Skeletal muscle cell (primary cell): ENCODE measurements around the gene KCNH1.

Source experiments
- DNase-seq: peaks from one replicate; pipeline ENCODE4 v3.0.0-alpha.2; 2010; ENCODE audit warnings: low read depth
- H3K4me3 ChIP-seq: 2 replicates; pipeline ENCODE4 v1.5.1; 2011; ENCODE audit warnings: low read depth, mild to moderate bottlenecking, control low read depth, low read length, moderate library complexity

The KCNH1 gene

GRCh38 chr1:210827481-210827880, 306.5 kb downstream of the KCNH1 start:
- no peak for DNase-seq

GRCh38 chr1:210826686-210827085, 307.3 kb downstream of the KCNH1 start:
- DNase-seq, result no peak
- H3K4me3 ChIP-seq, result no peak overlapping the region

More at GRCh38 chr1:210827481-210827880, 306.5 kb downstream of the KCNH1 start:
- no peak overlapping the region for H3K4me3 ChIP-seq

- no peak overlapping the region for H3K4me3 ChIP-seq
Observed at GRCh38 chr1:210822932-210823331, 311.0 kb downstream of the KCNH1 start.

GRCh38 chr1:210822241-210822640, 311.7 kb downstream of the KCNH1 start:
- no peak for DNase-seq

More at GRCh38 chr1:210822932-210823331, 311.0 kb downstream of the KCNH1 start:
- DNase-seq, result no peak

GRCh38 chr1:210821615-210822014, 312.3 kb downstream of the KCNH1 start:
- no peak for DNase-seq
- no peak overlapping the region for H3K4me3 ChIP-seq

More at GRCh38 chr1:210822241-210822640, 311.7 kb downstream of the KCNH1 start:
- H3K4me3 ChIP-seq, result no peak overlapping the region

- DNase-seq, result no peak
- no peak overlapping the region for H3K4me3 ChIP-seq
Observed at GRCh38 chr1:210819266-210819665, 314.7 kb downstream of the KCNH1 start.

- H3K4me3 ChIP-seq, result no peak overlapping the region
Observed at GRCh38 chr1:210817385-210818275, 316.3 kb downstream of the KCNH1 start.

GRCh38 chr1:210815641-210816550, 318.1 kb downstream of the KCNH1 start:
- no peak overlapping the region for H3K4me3 ChIP-seq
- no peak for DNase-seq

More at GRCh38 chr1:210817385-210818275, 316.3 kb downstream of the KCNH1 start:
- no peak for DNase-seq

GRCh38 chr1:210814382-210815123, 319.4 kb downstream of the KCNH1 start:
- DNase-seq, result no peak

GRCh38 chr1:210801501-210801900, 332.4 kb downstream of the KCNH1 start:
- DNase-seq, result no peak
- no peak overlapping the region for H3K4me3 ChIP-seq

More at GRCh38 chr1:210814382-210815123, 319.4 kb downstream of the KCNH1 start:
- no peak overlapping the region for H3K4me3 ChIP-seq

- no peak for DNase-seq
Observed at GRCh38 chr1:210800756-210801155, 333.2 kb downstream of the KCNH1 start.

GRCh38 chr1:210800301-210800700, 333.6 kb downstream of the KCNH1 start:
- DNase-seq, result no peak
- no peak overlapping the region for H3K4me3 ChIP-seq

More at GRCh38 chr1:210800756-210801155, 333.2 kb downstream of the KCNH1 start:
- no peak overlapping the region for H3K4me3 ChIP-seq

GRCh38 chr1:210797422-210797821, 336.5 kb downstream of the KCNH1 start:
- no peak for DNase-seq

GRCh38 chr1:210796421-210796820, 337.5 kb downstream of the KCNH1 start:
- no peak for DNase-seq
- H3K4me3 ChIP-seq, result no peak overlapping the region

More at GRCh38 chr1:210797422-210797821, 336.5 kb downstream of the KCNH1 start:
- no peak overlapping the region for H3K4me3 ChIP-seq

GRCh38 chr1:210794445-210794844, 339.5 kb downstream of the KCNH1 start:
- H3K4me3 ChIP-seq, result no peak overlapping the region
- no peak for DNase-seq

- DNase-seq, result peak; percentile 29
Observed at GRCh38 chr1:210792250-210793102, 341.5 kb downstream of the KCNH1 start.

GRCh38 chr1:210790196-210790595, 343.8 kb downstream of the KCNH1 start:
- DNase-seq, result no peak
- H3K4me3 ChIP-seq, result no peak overlapping the region

More at GRCh38 chr1:210792250-210793102, 341.5 kb downstream of the KCNH1 start:
- H3K4me3 ChIP-seq, result no peak overlapping the region

- no peak for DNase-seq
- no peak overlapping the region for H3K4me3 ChIP-seq
Observed at GRCh38 chr1:210787800-210788199, 346.1 kb downstream of the KCNH1 start.
